COLO668 (cell line): ENCODE data around the gene AJAP1.
"Not testable (repeated sequence)": the region's sequence is repeated elsewhere in the genome, so short reads cannot be mapped to it uniquely, and the experiment has no call there.

Source experiments
- DNase-seq: peaks from one replicate; lab custom pipeline; 2025; ENCODE audit not compliant: unreplicated experiment; lab: John Stamatoyannopoulos, UW

Gene AJAP1

GRCh38 chr1:4657244-4657789, 2.9 kb downstream of the AJAP1 start:
- DNase-seq: no peak

DNA sequence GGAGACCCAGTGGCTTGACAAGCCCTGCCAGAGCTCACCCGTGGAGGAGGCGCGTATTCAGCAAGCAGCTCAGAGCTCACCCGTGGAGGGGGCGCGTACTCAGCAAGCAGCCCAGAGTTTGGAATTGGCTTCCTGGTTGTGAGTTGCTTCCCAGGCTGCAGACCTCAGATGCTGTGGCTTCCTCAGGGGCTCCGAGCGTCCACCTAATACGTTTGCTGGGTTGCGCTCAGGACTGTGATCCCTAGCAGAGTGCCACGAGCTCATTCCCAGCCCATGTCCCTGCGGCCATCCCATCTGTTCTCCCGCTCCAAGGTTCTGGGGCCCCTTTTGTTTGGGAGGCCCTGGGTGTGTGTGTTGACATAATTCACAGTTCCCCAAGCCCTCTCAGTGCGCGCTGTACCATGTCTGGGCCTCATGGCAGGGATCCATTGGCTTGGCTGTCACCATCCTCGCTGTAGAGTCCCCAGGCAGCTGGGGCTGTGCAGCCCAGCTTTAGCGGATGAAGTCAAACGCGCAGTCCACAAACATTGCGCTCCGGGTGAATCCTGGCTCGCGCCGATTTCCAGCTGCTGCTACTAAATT, 3.6 kb downstream of the AJAP1 start:
- peak; percentile 26 for DNase-seq

DNA sequence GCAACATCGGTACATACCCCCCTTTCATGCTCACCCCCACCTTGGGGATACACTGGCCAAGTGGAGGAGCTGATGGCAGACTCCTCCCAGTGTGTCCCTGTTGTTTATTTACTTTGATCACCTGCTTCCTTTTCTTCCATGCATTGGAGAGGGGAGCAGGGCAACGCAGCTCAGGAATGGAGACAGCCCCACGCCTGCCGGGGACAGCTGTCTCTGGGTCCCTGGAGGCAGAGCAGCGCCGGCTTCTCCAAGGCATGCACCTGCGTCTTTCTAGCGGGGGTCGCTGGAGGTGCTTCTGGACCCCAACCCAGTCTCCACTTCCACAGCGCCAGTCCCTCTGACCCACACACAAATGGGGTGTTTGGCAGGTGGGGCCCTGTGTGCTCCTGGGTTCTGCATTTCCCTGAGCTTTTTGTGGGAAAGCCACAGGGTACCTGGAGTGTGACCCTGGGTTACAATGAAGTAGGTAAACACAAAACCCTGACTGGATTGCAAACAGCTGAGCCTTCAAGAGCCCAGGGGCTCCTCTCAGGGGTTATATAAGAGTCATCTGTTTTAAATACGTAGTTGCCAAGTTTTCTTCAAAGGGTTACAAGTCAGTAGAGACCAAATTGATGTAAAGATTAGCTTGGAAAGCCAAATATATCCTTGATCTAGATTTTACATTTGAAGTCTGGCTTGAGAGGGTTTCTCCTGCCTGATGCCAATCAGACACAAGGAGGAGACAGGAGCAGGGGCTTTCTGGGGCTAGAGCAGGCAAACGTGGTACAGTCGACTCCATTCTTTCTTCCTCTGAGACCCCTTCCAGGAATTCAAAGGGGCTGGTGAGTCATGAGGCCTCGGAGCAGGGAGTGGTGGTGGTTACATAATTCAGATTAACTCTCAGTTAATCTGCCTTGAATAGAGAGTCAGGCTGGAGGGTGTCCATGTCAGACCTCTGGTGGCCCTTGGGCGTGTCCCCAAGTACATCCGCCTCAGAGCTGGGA, 4.5 kb downstream of the AJAP1 start:
- DNase-seq: no peak

DNA sequence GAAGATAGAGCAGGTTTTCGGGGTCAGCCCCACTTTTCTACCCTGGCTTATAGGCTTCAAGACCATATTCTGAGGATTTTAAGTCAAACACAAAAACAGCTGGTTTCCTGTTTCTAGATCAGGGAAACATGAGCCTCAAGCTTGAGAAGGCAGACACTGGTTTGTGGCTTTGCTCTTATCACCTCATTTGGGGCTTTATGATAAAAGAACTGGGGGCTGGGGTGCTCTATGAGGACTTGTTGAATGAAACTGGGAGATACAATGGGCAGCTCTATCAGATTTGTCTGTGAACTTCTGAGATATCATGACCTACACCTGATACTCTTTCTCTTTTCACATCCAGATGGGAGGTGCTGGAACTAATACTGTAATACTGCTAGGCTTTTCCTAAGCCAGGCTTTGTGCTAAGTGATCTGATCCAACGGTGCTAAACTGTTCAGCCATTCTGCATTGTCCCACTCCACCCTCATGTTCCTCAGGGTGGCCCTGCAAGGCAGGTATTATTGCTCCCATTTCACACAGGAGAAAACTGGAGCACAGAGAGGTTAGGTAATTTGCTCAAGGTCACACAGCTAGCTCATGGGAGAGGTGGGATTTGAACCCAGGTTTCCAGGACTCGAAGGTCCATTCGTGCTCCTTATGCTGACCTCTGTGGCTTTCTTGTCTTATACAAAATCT, 6.6 kb downstream of the AJAP1 start:
- no peak for DNase-seq

- DNase-seq: no peak
These were observed 7.1 kb downstream of the AJAP1 start for GRCh38 chr1:4661595-4661917.

GRCh38 chr1:4662168-4662567, 7.8 kb downstream of the AJAP1 start:
- no peak for DNase-seq

DNA sequence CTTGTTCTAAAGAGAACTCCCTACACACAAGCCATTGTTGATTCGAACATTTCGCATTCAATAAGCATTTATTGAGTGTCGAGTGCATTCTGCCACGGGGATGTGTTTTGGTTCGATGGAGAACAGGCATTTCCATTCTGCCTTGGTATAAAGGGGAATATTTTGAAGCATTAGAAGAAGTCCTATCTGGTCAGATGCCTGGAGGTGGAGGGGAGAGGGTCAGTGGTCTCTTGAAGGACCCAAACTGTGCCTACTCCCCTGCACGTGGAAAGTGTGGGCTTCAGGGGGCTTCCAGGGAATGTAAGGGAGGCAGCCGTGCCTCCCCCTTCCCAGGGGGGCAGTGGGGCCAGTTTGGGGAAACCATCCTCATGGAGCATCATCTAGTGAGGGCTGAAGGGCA, 8.3 kb downstream of the AJAP1 start:
- no peak for DNase-seq

DNA sequence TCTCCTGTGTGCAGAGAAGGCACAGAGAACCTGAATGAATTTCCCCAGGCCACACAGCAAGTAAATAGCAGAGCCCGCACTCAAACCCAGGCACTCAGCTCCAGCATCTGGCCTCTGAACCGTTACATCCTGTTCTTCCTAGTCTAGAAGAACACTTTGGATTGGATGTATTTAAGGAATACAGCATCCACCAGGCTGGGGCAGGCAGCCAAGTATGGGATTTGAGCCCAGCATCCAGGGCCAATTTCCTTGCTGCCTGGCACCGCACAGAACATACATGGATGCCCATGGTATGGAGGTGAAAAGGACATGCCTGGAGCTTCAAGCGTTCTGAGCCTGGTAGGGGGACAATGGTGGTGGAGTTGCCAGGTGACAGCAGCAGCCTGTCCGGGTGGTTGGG, 9.7 kb downstream of the AJAP1 start:
- no peak for DNase-seq

DNA sequence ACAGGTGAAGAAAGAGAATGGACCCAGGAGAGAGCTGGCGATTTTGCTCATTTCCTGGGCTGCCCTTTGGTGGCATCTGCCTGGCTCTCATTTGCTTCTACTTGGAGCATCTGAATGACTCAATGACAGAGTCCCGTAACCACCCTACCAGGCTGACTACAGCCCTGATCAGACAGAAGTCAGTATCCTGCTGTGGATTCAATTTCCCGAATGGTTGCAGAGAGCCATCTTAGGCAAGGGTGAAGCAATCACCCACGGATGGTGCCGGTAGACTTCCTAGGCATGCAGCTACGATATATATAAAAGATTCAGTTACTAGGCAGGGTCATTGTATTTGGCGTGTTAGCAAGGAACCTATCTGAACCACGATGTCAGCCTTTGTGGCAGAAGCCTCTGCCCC, 10.2 kb downstream of the AJAP1 start:
- no peak for DNase-seq

- no peak for DNase-seq
These were observed 11.0 kb downstream of the AJAP1 start for GRCh38 chr1:4665456-4665855.

GRCh38 chr1:4666683-4667082, 12.3 kb downstream of the AJAP1 start:
- DNase-seq: not testable (repeated sequence)

GRCh38 chr1:4668743-4669700, 14.6 kb downstream of the AJAP1 start:
- DNase-seq: no peak

DNA sequence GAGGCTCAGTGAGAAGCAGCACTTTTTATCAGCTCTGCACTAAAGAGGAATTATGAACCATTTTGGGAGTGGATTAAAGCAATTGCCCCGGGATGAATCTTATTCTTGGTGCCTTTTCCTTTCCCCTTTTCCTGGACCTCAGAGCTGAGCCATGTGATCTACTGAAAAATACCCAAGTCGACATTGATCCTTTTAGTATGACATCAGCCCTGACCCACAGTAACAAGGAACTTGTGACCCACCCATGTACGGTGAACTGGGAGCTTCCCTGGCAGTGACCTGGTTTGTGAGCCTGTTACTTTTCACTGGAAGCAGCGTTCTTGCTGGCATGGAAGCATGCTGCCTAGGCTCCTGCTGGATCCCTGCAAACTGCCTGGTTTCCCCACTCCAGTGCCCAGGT, 15.9 kb downstream of the AJAP1 start:
- DNase-seq: no peak

- no peak for DNase-seq
These were observed 17.4 kb downstream of the AJAP1 start for GRCh38 chr1:4671828-4672227.

GRCh38 chr1:4673494-4673893, 19.1 kb downstream of the AJAP1 start:
- no peak for DNase-seq

DNA sequence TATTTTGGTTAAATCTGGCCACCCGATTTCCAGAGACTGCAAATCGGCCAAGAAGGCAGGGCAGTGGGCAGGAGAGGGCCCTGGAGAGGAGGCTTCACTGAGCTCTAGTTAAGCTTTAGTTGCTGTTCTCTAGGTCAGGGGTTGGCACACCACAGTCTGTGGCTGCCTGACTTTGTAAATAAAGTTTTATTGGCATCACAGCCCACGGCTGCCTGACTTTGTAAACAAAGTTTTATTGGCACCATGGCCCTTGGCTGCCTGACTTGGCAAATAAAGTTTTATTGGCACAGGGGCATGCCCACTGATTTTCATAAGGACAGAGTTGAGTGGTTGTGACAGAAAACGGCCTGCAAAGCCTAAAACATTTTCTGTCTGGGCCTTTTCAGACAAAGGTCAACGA, 19.7 kb downstream of the AJAP1 start:
- DNase-seq: no peak

- DNase-seq: no peak
These were observed 20.3 kb downstream of the AJAP1 start for GRCh38 chr1:4674676-4675075.

- DNase-seq: no peak
These were observed 21.2 kb downstream of the AJAP1 start for GRCh38 chr1:4675454-4676186.

- no peak for DNase-seq
These were observed 21.8 kb downstream of the AJAP1 start for GRCh38 chr1:4676253-4676652.

GRCh38 chr1:4677608-4678007, 23.2 kb downstream of the AJAP1 start:
- no peak for DNase-seq
